ENCODE measurements around the gene KIF1A. TPM values are rescaled to one million over a fixed set of nuclear protein-coding genes. Genes with fewer than 3 reads are reported as not detected.

Gene KIF1A
- total RNA-seq, 1 donor from 2014 or later: 2.2 TPM

- peaks cover 4% of the 10 kb centered on the region for H3K4me1 Mint-ChIP-seq (ENCODE audit: low read depth)
- no peaks in the 10 kb centered on the region for H3K9me3 Mint-ChIP-seq
- intact Hi-C loops (cut with micrococcal nuclease): no loop called here
- no peak overlapping the region for H3K4me3 Mint-ChIP-seq (ENCODE audit: low read depth)
- no peak overlapping the region for H3K27ac Mint-ChIP-seq
- H3K27me3 Mint-ChIP-seq (ENCODE audit: low read depth): peaks cover 61% of the 10 kb centered on the region
- H3K36me3 Mint-ChIP-seq (ENCODE audit: low read depth): no peaks in the 10 kb centered on the region
- no peak for DNase-seq (ENCODE audit: low spot score)
These were observed 2.3 kb upstream of the KIF1A start for GRCh38 chr2:240822280-240822847.

GRCh38 chr2:240821429-240821778, 1.4 kb upstream of the KIF1A start:
- peaks cover 56% of the 10 kb centered on the region for H3K27me3 Mint-ChIP-seq (ENCODE audit: low read depth)
- no peak overlapping the region for H3K27ac Mint-ChIP-seq
- intact Hi-C loops (cut with micrococcal nuclease): no loop called here
- H3K4me3 Mint-ChIP-seq (ENCODE audit: low read depth): peak overlapping the region; percentile 17
- no peaks in the 10 kb centered on the region for H3K9me3 Mint-ChIP-seq
- H3K36me3 Mint-ChIP-seq (ENCODE audit: low read depth): no peaks in the 10 kb centered on the region
- peaks cover 4% of the 10 kb centered on the region for H3K4me1 Mint-ChIP-seq (ENCODE audit: low read depth)
- no peak for DNase-seq (ENCODE audit: low spot score)

GRCh38 chr2:240820607-240821428, 799 bp upstream of the KIF1A start:
- Mint-ChIP-seq H3K4me1 (ENCODE audit: low read depth) (peaks cover 4% of the 10 kb centered on the region), H3K4me3 (ENCODE audit: low read depth) (peak overlapping the region; percentile 33), H3K27me3 (ENCODE audit: low read depth) (peaks cover 53% of the 10 kb centered on the region), H3K36me3 (ENCODE audit: low read depth) (no peaks in the 10 kb centered on the region), H3K9me3 (no peaks in the 10 kb centered on the region), H3K27ac (no peak overlapping the region)
- DNase-seq (ENCODE audit: low spot score): no peak
- intact Hi-C loops (cut with micrococcal nuclease): no loop called here

GRCh38 chr2:240819126-240819857, 727 bp downstream of the KIF1A start:
- no peak for DNase-seq (ENCODE audit: low spot score)
- Mint-ChIP-seq H3K27ac (no peak overlapping the region), H3K4me3 (ENCODE audit: low read depth) (no peak overlapping the region)

GRCh38 chr2:240818293-240819125, 1.5 kb downstream of the KIF1A start:
- H3K4me1 Mint-ChIP-seq (ENCODE audit: low read depth): peaks cover 4% of the 10 kb centered on the region
- peaks cover 35% of the 10 kb centered on the region for H3K27me3 Mint-ChIP-seq (ENCODE audit: low read depth)
- DNase-seq (ENCODE audit: low spot score): no peak
- H3K9me3 Mint-ChIP-seq: peaks cover 9% of the 10 kb centered on the region
- intact Hi-C loops (cut with micrococcal nuclease): no loop called here
- H3K27ac Mint-ChIP-seq: no peak overlapping the region
- no peaks in the 10 kb centered on the region for H3K36me3 Mint-ChIP-seq (ENCODE audit: low read depth)
- no peak overlapping the region for H3K4me3 Mint-ChIP-seq (ENCODE audit: low read depth)

More at GRCh38 chr2:240819126-240819857, 727 bp downstream of the KIF1A start:
- H3K27me3 Mint-ChIP-seq (ENCODE audit: low read depth): peaks cover 40% of the 10 kb centered on the region
- H3K4me1 Mint-ChIP-seq (ENCODE audit: low read depth): peaks cover 4% of the 10 kb centered on the region
- intact Hi-C loops (cut with micrococcal nuclease): no loop called here
- no peaks in the 10 kb centered on the region for H3K36me3 Mint-ChIP-seq (ENCODE audit: low read depth)
- peaks cover 1% of the 10 kb centered on the region for H3K9me3 Mint-ChIP-seq

GRCh38 chr2:240817496-240818292, 2.3 kb downstream of the KIF1A start:
- Mint-ChIP-seq H3K36me3 (ENCODE audit: low read depth) (no peaks in the 10 kb centered on the region), H3K27me3 (ENCODE audit: low read depth) (peaks cover 27% of the 10 kb centered on the region), H3K4me1 (ENCODE audit: low read depth) (peaks cover 4% of the 10 kb centered on the region), H3K27ac (no peak overlapping the region), H3K9me3 (peaks cover 9% of the 10 kb centered on the region), H3K4me3 (ENCODE audit: low read depth) (no peak overlapping the region)
- intact Hi-C loops (cut with micrococcal nuclease): no loop called here
- DNase-seq (ENCODE audit: low spot score): no peak

- no peak overlapping the region for H3K27ac Mint-ChIP-seq
- no peak for DNase-seq (ENCODE audit: low spot score)
- H3K27me3 Mint-ChIP-seq (ENCODE audit: low read depth): peaks cover 18% of the 10 kb centered on the region
- H3K4me1 Mint-ChIP-seq (ENCODE audit: low read depth): peaks cover 4% of the 10 kb centered on the region
- no peaks in the 10 kb centered on the region for H3K36me3 Mint-ChIP-seq (ENCODE audit: low read depth)
- intact Hi-C loops (cut with micrococcal nuclease): no loop called here
- H3K4me3 Mint-ChIP-seq (ENCODE audit: low read depth): no peak overlapping the region
- peaks cover 9% of the 10 kb centered on the region for H3K9me3 Mint-ChIP-seq
These were observed 3.2 kb downstream of the KIF1A start for GRCh38 chr2:240816584-240817495.

- Mint-ChIP-seq H3K27ac (no peak overlapping the region), H3K27me3 (ENCODE audit: low read depth) (peaks cover 11% of the 10 kb centered on the region), H3K36me3 (ENCODE audit: low read depth) (no peaks in the 10 kb centered on the region), H3K4me3 (ENCODE audit: low read depth) (no peak overlapping the region), H3K4me1 (ENCODE audit: low read depth) (no peaks in the 10 kb centered on the region), H3K9me3 (peaks cover 15% of the 10 kb centered on the region)
- no peak for DNase-seq (ENCODE audit: low spot score)
- intact Hi-C loops (cut with micrococcal nuclease): no loop called here
These were observed 4.0 kb downstream of the KIF1A start for GRCh38 chr2:240815761-240816583.

- peaks cover 15% of the 10 kb centered on the region for H3K9me3 Mint-ChIP-seq
- peaks cover 11% of the 10 kb centered on the region for H3K27me3 Mint-ChIP-seq (ENCODE audit: low read depth)
- H3K36me3 Mint-ChIP-seq (ENCODE audit: low read depth): no peaks in the 10 kb centered on the region
- DNase-seq (ENCODE audit: low spot score): no peak
- no peak overlapping the region for H3K27ac Mint-ChIP-seq
- H3K4me1 Mint-ChIP-seq (ENCODE audit: low read depth): no peaks in the 10 kb centered on the region
- intact Hi-C loops (cut with micrococcal nuclease): no loop called here
- no peak overlapping the region for H3K4me3 Mint-ChIP-seq (ENCODE audit: low read depth)
These were observed 4.9 kb downstream of the KIF1A start for GRCh38 chr2:240814946-240815760.

- Mint-ChIP-seq H3K27ac (no peak overlapping the region), H3K4me1 (ENCODE audit: low read depth) (no peaks in the 10 kb centered on the region), H3K27me3 (ENCODE audit: low read depth) (peaks cover 11% of the 10 kb centered on the region), H3K36me3 (ENCODE audit: low read depth) (no peaks in the 10 kb centered on the region), H3K9me3 (peaks cover 15% of the 10 kb centered on the region), H3K4me3 (ENCODE audit: low read depth) (no peak overlapping the region)
- intact Hi-C loops (cut with micrococcal nuclease): no loop called here
- DNase-seq (ENCODE audit: low spot score): no peak
These were observed 5.7 kb downstream of the KIF1A start for GRCh38 chr2:240814280-240814679.

Data from activated T-helper 2 cell treated with anti-CD3 and anti-CD28 coated beads, Interferon-gamma antibody, Interleukin-2, Interleukin-4, amounts not matched to agents 10 μg/mL and 5 μg/mL and 100 μg/mL, durations not matched to agents 14 hours and 24 hours and 36 hours (primary cell).